Coronary artery (tissue), 2 donors: Measurements from ENCODE around the gene PRDM15.

Experiments
- DNase-seq: peaks from one replicate; pipeline ENCODE4 v3.0.0-alpha.2; 2017; ENCODE audit warnings: low spot score
- H3K27ac ChIP-seq, 2 donors: fragments of 200-600 bp; sonication (generic); one replicate each; pipeline ENCODE4 v1.5.1; 2016 to 2019
- H3K4me3 ChIP-seq: fragments of 200-600 bp; sonication (generic); 2 replicates; pipeline ENCODE4 v1.5.1; 2016; ENCODE audit warnings: mild to moderate bottlenecking, moderate library complexity
- CTCF ChIP-seq: fragments of 200-600 bp; sonication (generic); IDR thresholded peaks from one replicate; pipeline ENCODE4 v1.5.1; 2019; ENCODE audit warnings: antibody characterized with exemption

PRDM15 gene

GRCh38 chr21:41835711-41836154 lies 43.4 kb downstream of the PRDM15 start:
- Histone ChIP-seq H3K27ac (no peak overlapping the region), H3K4me3 (no peak overlapping the region)
- DNase-seq, result no peak
- no peak for TF ChIP-seq CTCF

- Histone ChIP-seq H3K4me3 (no peak overlapping the region), H3K27ac (no peak overlapping the region)
- DNase-seq, result no peak
Observed at GRCh38 chr21:41834926-41835663, 44.0 kb downstream of the PRDM15 start.

GRCh38 chr21:41834252-41834925 lies 44.8 kb downstream of the PRDM15 start:
- DNase-seq, result no peak
- no peak overlapping the region for H3K27ac ChIP-seq
- no peak for TF ChIP-seq CTCF
- H3K4me3 ChIP-seq, result no peak overlapping the region

More at GRCh38 chr21:41834926-41835663, 44.0 kb downstream of the PRDM15 start:
- TF ChIP-seq CTCF, result no peak

- Histone ChIP-seq H3K4me3 (no peak overlapping the region), H3K27ac (no peak overlapping the region)
- no peak for DNase-seq
- TF ChIP-seq CTCF, result no peak
Observed at GRCh38 chr21:41833497-41834115, 45.5 kb downstream of the PRDM15 start.

GRCh38 chr21:41832596-41833496 lies 46.3 kb downstream of the PRDM15 start:
- Histone ChIP-seq H3K27ac (no peak overlapping the region), H3K4me3 (no peak overlapping the region)
- TF ChIP-seq CTCF, result no peak
- no peak for DNase-seq

GRCh38 chr21:41831866-41832595 lies 47.1 kb downstream of the PRDM15 start:
- no peak for DNase-seq
- Histone ChIP-seq H3K27ac (no peak overlapping the region), H3K4me3 (no peak overlapping the region)
- TF ChIP-seq CTCF, result no peak
